GM18861 (cell line): ENCODE measurements around the gene EIF4ENIF1.
"Not testable (repeated sequence)": the region's sequence is repeated elsewhere in the genome, so short reads cannot be mapped to it uniquely, and the experiment has no call there.

ENCODE experiments used
- ATAC-seq: cut with Tn5 transposase; IDR thresholded peaks from one replicate; pipeline ENCODE4 v1.9.1; 2021; ENCODE audit not compliant: unreplicated experiment

EIF4ENIF1 gene

DNA sequence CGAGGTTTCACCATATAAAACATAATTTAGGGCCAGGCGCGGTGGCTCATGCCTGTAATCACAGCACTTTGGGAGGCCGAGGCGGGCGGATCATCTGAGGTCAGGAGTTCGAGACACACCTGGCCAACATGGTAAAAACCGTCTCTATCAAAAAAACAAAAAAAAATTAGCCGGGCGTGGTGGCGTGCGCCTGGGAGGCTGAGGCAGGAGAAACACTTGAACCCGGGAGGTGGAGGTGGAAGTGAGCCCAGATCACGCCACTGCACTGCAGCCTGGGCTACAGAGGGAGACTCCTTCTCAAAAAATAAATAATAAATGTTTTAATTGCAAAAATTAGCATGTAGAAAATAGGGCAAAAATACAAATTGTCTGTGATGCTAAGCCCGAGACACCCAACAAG lies 5.7 kb upstream of the EIF4ENIF1 start:
- ATAC-seq, result no peak

DNA sequence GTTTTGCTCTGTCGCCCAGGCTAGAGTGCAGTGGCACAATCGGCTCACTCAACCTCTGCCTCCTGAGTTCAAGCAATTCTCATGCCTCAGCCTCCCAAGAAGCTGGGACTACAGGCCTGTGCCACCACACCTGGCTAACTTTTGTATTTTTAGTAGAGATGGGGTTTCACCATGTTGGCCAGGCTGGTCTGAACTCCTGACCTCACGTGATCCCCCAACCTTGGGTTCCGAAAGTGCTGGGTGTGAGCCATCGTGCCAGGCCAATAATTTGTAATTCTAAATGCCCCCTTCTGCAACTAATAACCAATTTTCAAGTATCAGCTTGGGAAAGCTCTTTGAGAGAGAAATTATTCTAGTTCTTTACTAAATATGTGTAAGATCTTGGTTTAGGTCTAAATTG lies 3.7 kb upstream of the EIF4ENIF1 start:
- ATAC-seq, result not testable (repeated sequence)

DNA sequence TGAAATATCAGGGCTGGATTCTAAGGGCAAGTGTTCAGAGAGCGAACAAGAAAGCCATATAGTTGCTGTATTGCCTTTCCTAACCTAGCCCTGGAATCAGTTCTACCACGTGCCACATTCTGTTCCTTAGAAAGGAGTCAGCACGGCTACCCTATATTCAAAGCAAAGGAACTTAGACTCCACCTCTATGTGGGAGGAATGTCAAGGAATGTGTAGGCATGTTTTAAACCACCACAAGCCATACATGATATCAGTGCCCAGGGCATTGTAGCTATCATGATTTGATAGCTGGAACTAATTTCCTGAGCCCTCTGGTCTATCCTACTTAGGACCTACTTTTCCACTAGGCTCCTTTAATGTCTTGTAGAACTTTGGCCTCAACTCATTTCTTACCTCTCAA lies 2.5 kb upstream of the EIF4ENIF1 start:
- ATAC-seq, result no peak

DNA sequence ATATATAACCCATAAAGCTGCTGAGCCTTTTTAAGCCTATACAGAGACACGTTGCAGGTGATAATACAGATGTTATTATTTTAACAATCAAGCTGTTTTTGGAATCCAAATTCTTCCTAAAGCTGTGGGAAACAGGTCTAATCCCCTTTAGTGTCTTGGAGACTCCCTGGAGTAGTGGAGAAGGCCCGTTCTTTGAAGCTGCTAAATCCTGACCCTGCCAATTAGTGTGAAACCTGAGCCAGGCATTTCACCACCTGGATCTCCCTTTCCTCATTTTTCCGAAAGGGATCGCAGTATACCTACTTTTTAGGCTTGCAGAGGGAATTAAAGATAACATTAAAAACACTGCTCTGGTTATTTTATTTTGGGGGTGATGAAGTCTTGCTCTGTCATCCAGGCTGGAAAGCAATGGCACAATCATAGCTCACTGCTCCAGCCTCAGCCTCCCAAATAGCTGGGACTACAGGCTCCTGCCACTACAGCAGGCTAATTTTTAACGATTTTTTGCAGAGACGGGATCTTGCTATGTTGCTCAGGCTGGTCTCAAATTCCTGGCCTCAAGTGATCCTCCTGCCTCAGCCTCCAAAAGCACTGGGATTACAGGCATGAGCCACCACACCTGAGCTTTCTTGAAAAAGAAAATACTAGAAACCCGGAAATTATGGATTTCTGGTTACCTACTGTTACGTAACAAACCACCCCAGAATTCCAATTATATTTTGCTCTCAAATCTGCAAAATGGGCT lies 1.7 kb upstream of the EIF4ENIF1 start:
- ATAC-seq, result no peak

DNA sequence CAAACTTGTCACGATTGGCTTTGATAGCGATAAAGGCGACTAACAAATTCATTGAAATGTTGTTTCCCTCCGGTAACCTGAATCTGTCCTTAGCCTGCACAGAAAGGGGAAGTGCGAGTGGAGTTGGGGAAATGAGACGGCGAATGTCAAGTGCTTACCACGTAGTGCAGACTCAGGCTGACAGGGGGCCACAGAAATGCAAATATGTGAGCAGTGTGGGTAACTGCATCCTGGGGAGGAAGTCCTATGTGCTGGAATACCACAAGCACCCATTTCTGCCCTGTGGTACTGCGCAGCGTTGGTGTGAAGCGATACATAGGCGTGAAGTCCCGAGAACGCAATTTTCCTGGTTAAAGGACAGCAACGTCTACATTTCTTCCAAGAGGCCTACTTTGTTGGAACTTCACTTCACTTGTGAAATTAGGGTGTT lies 869 bp upstream of the EIF4ENIF1 start:
- peak; percentile 46 for ATAC-seq

DNA sequence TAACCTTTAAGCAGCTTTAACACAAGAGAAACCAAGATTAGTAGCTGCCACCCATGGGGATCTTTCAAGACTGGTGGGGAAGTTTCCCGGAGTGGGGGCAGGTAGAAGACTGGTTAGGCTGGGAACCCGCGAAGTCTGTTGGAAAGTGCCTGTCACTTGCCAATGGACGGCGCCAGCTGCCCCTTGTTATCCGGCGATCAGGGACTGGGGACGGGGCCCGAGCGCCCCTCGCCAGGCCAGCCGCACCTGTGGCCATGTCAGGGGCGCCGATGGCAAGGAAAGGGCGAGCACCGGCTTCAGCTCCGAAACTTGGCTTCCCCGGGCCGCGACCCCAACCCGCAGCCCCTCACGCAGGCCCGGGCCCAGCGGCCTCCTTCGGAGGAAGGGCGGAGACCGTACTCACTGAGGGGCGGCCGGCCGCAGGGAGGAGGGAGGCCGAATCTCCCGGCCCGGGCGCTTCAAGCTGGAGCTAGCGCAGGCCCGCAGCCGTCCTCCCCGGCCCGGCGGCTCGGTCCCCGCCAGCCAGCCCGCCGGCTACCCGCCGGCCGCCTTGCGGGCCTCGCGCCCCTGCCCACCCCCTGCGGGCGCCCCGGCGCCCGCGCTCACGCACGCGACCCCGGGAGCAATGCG lies 539 bp downstream of the EIF4ENIF1 start:
- ATAC-seq, result peak; percentile 16

DNA sequence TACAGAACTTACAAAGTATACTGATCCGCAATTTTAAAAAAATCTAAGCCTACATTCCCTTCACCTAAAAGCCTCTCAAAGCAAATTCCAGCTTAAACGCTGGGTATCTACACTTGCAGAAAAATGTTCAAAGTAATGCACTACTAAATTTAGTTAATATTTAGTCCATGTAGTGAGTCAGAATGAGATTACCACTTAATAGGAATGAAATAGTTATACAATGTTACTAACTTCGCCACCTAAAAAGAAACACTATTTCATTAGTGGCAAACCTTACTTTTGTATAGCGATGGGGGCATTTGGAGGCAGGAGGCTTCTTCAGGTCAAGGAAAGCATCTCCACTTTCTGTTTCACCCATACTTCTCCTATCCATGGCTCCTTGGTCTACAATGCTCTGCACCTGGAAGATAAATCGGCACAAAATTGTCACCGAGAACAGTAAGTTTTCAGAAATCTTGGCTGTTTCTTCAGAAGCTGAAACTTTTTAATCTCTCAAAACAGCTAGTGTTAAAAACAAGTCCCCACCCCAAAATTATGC lies 1.2 kb downstream of the EIF4ENIF1 start:
- no peak for ATAC-seq

DNA sequence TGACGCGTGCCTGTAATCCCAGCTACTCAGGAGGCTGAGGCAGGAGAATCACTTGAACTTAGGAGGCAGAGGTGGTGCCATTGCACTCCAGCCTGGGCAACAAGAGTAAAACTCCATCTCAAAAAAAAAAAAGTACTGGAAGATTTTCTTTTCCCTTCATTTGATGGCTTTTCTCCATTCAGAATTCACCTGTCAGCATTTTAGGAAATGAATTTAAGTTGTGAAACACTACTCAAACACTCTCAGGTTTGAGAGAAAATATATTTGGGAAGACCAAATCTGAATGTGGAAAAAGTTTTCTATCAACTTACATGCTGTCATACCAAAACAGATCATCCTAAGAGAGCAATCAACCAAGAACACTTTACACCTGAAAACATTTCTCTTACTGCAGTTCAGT lies 2.7 kb downstream of the EIF4ENIF1 start:
- ATAC-seq, result no peak

DNA sequence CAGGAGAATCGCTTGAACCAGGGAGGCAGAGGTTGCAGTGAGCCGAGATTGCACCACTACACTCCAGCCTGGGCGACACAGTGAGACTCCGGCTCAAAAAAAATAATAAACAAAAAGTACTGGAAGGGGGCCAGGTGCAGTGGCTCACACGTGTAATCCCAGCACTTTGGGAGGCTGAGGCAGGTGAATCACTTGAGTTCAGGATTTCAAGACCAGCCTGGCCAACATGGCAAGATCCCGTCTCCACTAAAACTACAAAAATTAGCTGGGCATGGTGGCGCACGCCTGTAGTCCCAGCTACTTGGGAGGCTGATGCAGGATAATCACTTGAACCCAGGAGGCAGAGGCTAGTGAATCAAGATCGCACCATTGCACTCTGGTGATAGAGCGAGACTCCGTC lies 3.3 kb downstream of the EIF4ENIF1 start:
- ATAC-seq, result not testable (repeated sequence)

DNA sequence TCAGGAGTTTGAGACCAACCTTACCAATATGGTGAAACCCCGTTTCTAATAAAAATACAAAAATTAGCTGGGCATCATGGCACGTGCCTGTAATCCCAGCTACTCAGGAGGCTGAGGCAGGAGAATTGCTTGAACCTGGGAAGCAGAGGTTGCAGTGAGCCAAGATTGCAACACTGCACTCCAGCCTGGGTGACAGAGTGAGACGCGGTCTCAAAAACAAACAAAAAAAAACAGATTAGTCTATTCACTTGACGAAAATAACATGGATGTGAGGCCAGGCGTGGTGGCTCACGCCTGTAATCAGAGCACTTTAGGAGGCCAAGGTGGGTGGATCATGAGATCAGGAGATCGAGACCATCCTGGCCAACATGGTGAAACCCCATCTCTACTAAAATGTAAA lies 7.2 kb downstream of the EIF4ENIF1 start:
- ATAC-seq, result not testable (repeated sequence)

DNA sequence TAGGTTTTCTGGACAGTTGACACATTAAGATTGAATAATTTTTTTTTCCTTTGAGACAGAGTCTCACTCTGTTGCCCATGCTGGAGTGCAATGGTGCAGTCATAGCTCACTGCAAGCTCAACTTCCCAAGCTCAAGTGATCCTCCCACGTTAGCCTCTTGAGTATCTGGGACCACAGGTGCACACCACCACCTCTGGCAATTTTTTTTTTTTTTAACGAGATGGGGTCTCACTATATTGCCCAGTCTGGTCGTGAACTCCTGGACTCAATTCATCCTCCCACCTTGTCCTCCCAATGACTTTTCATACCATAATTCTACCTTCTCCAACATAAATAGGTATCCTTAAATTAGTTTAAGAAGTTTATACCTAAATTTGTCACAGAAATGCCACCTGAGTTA lies 8.5 kb downstream of the EIF4ENIF1 start:
- no peak for ATAC-seq

DNA sequence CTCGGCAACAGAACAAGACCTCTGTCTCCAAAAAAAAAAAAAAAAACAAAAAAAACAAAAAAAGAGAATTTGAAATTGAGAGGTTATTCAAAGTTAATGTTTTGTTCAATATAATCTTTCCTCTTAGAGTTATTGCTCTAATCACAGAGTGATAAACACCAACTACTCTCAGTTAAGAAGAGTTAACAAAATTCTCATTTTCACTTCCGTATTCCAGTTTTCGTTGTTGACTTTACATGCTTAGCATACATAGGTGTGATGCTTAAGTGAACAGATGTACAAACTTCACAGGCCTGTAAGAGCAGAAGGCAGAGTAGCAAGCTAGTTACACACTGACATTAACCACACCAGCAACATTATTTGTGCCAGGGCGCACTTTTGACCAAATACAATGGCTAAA lies 12.3 kb downstream of the EIF4ENIF1 start:
- peak; percentile 74 for ATAC-seq

DNA sequence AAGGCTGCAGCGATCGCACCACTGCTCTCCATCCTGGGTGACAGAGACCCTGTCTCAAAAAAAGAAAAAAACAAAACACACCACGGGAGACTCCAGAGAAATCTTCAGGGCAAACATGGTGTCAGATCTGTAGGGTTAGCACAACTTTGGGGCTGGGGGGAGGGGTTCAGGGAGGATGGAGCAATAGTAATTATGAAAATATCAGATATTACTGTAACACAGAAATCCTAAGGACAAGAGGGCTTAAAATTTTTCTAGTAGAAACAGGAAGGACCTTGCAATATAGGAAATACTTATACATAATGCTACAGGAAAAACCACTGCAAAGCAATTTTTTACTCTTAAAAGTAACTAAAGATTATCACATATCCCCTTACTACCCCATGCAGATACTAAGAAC lies 13.8 kb downstream of the EIF4ENIF1 start:
- ATAC-seq, result no peak

DNA sequence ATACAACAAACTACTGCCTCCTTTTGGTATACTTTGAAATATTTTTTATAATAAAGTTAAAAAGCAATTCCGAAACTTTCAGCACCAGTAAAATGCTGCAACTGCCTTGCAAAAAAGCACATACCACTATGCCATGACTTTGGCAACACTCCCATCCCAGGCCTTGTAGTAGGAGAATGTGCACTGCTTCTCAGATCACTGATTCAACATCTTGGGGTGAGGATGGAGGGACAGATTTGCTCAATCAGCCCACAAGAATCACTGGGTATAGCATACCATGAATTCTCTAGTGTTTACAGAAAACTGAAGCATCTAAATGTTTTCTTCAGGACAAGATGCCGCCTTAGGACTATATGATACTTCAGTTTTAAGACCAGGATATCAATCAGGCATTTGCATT lies 14.9 kb downstream of the EIF4ENIF1 start:
- ATAC-seq, result no peak

DNA sequence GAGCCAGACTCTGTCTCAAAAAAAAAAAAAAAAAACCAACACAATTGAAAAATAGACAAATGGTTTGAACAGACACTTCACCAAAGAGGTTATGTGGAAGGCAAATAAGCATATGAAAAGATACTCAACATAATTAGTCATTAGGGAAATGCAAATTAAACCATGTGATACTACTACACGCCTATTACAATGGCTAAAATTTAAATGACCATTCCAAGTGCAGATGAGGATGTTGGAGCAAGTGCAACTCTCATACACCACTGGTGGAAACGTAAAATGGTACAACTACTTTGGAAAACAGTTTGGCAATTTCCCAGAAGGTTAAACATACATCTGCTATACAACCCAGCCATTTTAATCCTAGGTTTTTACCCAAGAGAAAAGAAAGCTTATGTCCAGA lies 24.3 kb downstream of the EIF4ENIF1 start:
- no peak for ATAC-seq

DNA sequence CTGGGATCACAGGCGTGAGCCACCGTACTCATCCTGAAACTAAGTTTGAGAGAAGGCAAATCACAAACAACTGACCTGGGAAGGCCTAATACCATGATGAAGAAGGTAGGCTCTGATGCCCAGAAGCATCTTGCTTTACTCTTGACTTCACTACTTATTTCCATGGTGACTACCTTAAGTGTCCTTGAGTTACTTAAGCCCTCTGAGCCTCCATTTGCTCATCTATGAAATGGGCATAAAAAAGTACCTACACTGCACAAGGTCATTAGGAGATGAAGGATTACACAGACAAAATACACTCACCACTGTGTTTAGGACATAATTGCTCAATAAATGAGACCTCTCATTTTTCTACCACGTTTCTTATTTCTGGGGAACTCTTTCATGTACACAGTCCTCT lies 27.9 kb downstream of the EIF4ENIF1 start:
- ATAC-seq, result no peak

DNA sequence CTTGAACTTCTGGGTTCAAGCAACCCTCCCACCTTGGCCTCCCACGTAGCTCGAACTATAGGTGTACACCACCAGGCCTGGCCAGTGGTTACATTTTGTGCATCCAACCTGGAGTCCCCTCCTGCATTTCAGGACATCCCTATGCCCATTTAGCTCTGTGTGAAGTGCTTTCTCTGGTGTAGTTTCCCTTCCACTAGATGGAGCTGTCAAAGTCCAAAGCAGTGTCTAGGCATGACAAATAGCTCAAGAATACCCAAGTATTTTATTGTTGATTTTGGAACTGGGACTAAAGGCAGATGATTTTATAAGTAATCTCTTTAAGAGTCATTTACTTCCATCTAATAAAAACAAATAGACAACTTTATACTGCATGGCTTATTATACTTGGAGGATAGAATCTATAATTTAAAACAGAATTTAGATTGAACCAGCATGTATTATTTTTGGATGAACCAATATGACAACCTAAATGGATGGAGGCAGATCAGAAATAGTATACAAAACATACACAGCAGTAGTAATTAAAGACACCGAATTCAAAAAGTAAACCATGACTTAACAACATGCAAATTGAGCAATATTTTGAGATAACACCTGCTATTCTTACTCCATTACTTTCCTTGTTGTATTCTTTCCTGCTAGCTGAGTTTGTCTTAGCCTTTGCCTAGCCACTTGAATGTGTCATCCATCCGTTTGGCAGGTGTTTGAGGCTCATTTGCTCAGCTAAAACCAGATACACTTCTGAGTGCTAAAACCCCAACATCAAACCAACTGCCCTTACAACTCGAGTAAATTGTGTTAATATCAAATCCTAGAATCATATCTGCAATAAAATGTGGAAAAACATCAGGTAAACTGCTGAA lies 37.7 kb downstream of the EIF4ENIF1 start:
- ATAC-seq, result no peak

DNA sequence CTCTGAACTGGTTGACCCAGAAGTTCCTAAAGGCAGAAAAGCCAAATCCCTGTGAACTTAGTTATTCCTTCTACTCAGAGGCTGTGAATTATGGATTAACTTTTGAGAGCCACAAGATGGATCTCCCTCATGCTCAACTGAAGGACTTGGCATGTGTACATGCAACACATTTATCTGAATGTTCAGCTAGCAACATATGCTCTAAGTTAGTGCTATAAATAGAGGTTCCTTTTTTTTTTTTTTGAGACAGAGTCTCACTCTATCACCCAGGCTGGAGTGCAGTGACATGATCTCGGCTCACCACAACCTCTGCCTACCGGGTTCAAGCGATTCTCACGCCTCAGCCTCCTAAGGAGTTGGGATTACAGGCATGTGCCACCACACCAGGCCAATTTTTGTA lies 40.1 kb downstream of the EIF4ENIF1 start:
- no peak for ATAC-seq

DNA sequence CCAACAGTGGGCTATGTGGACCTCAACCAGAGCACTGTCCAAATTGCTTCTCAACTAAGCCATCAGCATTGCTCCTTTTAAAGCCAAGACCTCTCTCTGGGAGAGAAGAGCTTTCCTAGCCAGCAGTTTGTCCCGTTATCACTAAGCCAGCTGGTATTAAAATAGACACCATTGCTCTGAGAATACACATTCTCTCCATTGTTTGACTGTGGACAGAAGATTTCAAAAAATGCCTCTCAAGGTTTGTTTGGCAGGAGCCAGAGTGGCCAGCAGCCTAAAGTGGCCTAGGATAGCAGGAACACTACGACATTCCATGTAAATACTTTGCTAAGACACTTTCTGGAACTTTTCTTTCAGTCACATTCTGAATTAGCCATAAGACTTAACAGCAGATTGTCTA lies 41.3 kb downstream of the EIF4ENIF1 start:
- ATAC-seq, result no peak

DNA sequence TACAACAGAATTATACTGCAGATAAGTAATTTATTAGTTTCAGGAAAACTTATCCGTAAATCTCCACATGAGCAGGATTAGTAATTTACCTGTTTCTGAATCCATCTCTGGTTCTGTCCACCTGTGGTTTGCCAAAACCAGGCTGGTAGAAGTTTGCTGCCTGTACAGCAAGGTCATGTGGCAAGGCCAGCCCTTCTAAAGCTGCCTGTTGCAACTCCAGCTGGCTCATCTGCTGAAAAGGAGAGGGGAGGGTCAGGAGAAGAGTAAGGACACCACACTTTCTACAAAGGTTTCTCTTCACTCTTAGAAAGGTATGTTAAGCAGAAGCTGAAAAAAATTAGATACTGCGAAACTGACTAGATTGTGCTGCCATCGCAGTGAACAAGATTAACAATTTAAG lies 42.3 kb downstream of the EIF4ENIF1 start:
- no peak for ATAC-seq

DNA sequence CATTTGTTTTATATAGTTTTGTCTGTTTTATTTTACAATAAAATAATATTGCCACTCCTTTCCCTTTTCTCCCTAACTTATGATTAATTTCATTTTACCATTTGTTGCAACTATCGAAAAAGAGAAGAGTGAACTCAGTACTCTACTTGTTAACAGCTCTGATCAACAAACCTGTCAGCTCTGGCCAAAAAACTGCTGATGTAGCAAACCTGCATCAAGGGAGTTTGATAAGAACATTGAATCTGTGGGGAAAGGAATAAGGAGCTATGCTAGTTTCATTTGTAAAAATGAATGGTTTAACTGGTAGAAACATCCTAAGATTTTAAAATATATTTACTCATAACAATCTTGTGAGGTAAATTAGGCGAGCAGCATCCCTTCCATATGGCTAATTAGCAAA lies 42.9 kb downstream of the EIF4ENIF1 start:
- no peak for ATAC-seq

DNA sequence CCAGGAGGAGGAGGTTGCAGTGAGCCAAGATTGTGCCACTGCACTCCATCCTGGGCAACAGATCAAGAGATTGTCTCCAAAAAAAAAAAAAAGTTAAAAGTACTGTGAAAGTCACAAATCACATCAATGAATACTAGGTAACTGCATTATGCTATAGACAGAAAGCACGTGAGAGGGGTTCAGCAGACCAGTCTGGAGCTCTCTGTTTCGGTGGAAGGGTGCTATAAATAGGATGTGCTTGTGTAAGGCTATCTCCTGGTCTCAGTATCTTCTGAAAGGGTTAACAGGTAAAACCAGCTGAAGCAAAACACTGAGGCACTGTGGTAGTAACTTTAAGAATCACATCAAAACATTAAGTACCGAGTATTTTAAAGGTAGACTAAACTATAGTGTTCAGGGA lies 43.4 kb downstream of the EIF4ENIF1 start:
- no peak for ATAC-seq
